ENCODE results near the gene CD28.

DNA sequence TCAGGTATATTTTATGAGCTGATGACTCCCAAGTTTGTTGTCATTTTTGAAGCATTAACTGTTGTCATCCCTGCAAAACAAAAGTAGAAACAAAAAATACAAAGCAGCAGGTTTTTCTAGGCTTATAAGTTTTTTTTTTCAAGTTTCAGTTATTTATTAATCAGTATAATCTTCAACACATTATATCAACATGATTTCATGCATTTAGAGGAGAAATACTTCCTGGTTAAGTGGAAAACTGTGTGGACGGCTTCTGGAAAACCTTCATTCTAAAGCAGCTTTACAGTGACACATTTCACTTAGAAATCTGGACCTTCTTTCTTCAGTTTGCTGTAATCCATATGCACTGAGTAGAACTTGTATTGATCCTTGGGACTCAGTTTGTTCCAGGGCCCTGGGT is 34.6 kb upstream of the CD28 start:
- TF ChIP-seq, protein P1, sequence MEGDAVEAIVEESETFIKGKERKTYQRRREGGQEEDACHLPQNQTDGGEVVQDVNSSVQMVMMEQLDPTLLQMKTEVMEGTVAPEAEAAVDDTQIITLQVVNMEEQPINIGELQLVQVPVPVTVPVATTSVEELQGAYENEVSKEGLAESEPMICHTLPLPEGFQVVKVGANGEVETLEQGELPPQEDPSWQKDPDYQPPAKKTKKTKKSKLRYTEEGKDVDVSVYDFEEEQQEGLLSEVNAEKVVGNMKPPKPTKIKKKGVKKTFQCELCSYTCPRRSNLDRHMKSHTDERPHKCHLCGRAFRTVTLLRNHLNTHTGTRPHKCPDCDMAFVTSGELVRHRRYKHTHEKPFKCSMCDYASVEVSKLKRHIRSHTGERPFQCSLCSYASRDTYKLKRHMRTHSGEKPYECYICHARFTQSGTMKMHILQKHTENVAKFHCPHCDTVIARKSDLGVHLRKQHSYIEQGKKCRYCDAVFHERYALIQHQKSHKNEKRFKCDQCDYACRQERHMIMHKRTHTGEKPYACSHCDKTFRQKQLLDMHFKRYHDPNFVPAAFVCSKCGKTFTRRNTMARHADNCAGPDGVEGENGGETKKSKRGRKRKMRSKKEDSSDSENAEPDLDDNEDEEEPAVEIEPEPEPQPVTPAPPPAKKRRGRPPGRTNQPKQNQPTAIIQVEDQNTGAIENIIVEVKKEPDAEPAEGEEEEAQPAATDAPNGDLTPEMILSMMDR (IDR thresholded peaks at IDR 0.05), result no peak
- TF ChIP-seq NPAS2 (CRISPR knock-in tag; IDR thresholded peaks at IDR 0.05; ENCODE audit: borderline replicate concordance) (no peak), JUN (IDR thresholded peaks at IDR 0.05) (no peak), ESRRA (IDR thresholded peaks at IDR 0.05; ENCODE audit: borderline replicate concordance, low read length) (no peak), POLR2A (IDR thresholded peaks at IDR 0.05; ENCODE audit: low read length) (no peak)
- TF ChIP-seq, protein P2, sequence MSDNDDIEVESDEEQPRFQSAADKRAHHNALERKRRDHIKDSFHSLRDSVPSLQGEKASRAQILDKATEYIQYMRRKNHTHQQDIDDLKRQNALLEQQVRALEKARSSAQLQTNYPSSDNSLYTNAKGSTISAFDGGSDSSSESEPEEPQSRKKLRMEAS (IDR thresholded peaks at IDR 0.05), result no peak
- TF ChIP-seq, protein P3, sequence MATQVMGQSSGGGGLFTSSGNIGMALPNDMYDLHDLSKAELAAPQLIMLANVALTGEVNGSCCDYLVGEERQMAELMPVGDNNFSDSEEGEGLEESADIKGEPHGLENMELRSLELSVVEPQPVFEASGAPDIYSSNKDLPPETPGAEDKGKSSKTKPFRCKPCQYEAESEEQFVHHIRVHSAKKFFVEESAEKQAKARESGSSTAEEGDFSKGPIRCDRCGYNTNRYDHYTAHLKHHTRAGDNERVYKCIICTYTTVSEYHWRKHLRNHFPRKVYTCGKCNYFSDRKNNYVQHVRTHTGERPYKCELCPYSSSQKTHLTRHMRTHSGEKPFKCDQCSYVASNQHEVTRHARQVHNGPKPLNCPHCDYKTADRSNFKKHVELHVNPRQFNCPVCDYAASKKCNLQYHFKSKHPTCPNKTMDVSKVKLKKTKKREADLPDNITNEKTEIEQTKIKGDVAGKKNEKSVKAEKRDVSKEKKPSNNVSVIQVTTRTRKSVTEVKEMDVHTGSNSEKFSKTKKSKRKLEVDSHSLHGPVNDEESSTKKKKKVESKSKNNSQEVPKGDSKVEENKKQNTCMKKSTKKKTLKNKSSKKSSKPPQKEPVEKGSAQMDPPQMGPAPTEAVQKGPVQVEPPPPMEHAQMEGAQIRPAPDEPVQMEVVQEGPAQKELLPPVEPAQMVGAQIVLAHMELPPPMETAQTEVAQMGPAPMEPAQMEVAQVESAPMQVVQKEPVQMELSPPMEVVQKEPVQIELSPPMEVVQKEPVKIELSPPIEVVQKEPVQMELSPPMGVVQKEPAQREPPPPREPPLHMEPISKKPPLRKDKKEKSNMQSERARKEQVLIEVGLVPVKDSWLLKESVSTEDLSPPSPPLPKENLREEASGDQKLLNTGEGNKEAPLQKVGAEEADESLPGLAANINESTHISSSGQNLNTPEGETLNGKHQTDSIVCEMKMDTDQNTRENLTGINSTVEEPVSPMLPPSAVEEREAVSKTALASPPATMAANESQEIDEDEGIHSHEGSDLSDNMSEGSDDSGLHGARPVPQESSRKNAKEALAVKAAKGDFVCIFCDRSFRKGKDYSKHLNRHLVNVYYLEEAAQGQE (IDR thresholded peaks at IDR 0.05), result no peak
